ENCODE data around the gene KCNK1. TPM values are rescaled to one million over a fixed set of nuclear protein-coding genes. Genes with fewer than 3 reads are reported as not detected.

KCNK1 gene
- total RNA-seq = 1 to 10 TPM in 4 of 8 experiments, under 1 TPM in 3, not detected in 1; 0.22 to 4.4 (median 1.1) TPM

DNA sequence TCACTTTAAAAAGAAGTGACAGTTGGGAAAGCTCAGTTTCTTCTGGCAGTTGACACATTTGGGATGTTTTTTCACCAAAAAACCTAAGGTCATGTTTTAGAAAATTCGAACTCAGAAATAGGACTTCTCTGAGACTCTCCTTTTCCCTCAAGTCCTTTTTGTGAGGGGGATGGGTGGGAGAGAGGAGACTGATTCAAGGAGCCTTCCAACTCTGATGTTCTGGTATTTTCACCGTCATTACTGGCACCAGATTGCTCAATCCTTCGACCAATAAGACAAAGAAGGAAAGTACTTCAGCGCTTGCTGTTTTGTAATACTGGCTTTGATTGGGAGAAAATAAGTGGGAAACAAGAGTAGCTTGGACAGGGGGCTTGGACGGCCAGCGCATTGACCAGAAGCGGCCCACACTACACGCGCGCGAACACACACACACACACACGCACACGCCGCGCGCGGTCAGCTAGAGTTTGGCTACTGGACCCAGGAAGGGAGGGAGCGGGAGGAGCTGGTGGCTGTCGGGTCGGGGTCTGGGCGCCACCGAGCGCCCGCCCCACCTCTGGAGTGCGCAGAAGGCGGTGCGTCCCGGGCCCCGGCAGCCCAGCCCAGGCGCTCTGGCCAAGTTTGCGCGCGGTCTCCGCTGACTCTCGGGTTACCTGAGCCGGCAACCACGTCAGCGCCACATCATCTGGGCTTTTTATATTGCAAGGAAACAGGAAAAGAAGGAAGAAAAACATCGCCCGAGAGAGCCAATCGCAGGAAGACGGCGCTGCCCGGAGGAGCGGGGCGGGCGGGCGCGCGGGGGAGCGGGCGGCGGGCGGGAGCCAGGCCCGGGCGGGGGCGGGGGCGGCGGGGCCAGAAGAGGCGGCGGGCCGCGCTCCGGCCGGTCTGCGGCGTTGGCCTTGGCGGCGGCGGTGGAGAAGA lies at the start of gene KCNK1:
KCNK1 (plus strand) TSS at position 855 of the 921 bp plus-strand sequence; CDS start at position 921, 66 bp downstream.
- H3K4me1 ChIP-seq (replicated peaks in 1 of 2) = peaks cover 0 to 4% of the 10 kb centered on the region in 2 donors
- ATAC-seq (replicated peaks in 6 of 8) = peak; percentile 79 to 91 (median 89)
- no peak within 1 kb of the TSS for H3K27ac ChIP-seq
- WGBS, 10 experiments = 0 to 23% (median 3%) methylated on average over 1 to 13 of the region's 70 CpGs; no CpG with 5 or more reads in 1 of the 10 experiments
- H3K4me3 ChIP-seq = peak within 1 kb of the TSS; percentile 29 to 49 (median 34)
- in situ Hi-C loops (cut with MboI; ENCODE audit: low pct_unique_long_range_greater_than_20kb in 2 of 9, low sequenced_read_pairs in 9 of 9, unreplicated experiment in 9 of 9) = no loop called here

DNA sequence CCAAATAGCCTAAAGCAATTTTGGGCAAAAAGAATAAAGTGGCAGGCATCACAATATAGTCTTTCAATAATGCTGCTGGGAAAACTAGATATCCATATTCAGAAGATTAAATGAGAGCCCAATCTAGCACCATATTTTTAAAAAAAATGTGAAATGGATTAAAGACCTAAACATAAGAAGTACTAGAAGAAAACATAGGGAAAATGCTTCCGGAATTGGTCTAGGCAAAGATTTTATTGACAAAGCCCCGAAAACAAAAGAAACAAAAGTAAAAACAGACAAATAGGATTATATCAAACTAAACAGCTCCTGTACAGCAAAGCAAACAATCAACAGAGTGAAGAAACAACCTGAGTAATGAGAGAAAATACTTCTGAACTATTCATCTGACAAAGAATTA lies 48.6 kb upstream of the KCNK1 start:
- 2 to 90% (median 80%) methylated on average over 2 of the region's 2 CpGs; no CpG with 5 or more reads in 1 of the 10 experiments for WGBS, 10 experiments
- in situ Hi-C loops (cut with MboI; ENCODE audit: low pct_unique_long_range_greater_than_20kb in 2 of 9, low sequenced_read_pairs in 9 of 9, unreplicated experiment in 9 of 9) = no loop called here
- Histone ChIP-seq H3K4me1 (replicated peaks in 1 of 2) (peaks cover 0 to 5% of the 10 kb centered on the region in 2 donors), H3K27ac (no peak overlapping the region), H3K4me3 (no peak overlapping the region)
- ATAC-seq (replicated peaks in 6 of 8) = no peak

DNA sequence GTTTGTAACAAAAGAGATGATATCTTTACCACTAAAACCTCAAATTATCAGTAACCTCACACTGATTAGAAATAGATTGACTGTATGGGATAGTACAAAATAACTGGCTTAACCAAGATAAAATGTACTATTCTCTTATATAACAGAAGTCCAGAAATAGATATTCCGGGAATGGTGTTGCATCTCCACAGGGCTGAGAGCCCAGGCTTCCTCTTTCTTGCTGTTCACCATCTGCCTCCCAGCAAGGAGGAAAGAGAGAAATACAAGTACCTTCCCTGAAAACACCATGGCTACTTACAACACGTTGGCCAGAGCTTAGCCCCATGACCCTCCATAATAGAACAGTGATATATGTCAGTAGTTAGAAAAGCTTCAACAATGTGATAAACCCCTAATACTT lies 47.0 kb upstream of the KCNK1 start:
- Histone ChIP-seq H3K4me3 (no peak overlapping the region), H3K27ac (no peak overlapping the region), H3K4me1 (replicated peaks in 1 of 2) (peaks cover 0 to 5% of the 10 kb centered on the region in 2 donors)
- in situ Hi-C loops (cut with MboI; ENCODE audit: low pct_unique_long_range_greater_than_20kb in 2 of 9, low sequenced_read_pairs in 9 of 9, unreplicated experiment in 9 of 9) = no loop called here
- no peak for ATAC-seq (replicated peaks in 6 of 8)
- WGBS, 10 experiments = 40 to 100% (median 75%) methylated on average over 1 to 2 of the region's 2 CpGs; no CpG with 5 or more reads in 1 of the 10 experiments

- in situ Hi-C loops (cut with MboI; ENCODE audit: low pct_unique_long_range_greater_than_20kb in 2 of 9, low sequenced_read_pairs in 9 of 9, unreplicated experiment in 9 of 9) = no loop called here
- Histone ChIP-seq H3K4me1 (replicated peaks in 1 of 2) (peaks cover 0 to 5% of the 10 kb centered on the region in 2 donors), H3K27ac (no peak overlapping the region), H3K4me3 (no peak overlapping the region)
- no peak for ATAC-seq (replicated peaks in 6 of 8)
Measured at GRCh38 chr1:233569636-233570035, 44.3 kb upstream of the KCNK1 start.

DNA sequence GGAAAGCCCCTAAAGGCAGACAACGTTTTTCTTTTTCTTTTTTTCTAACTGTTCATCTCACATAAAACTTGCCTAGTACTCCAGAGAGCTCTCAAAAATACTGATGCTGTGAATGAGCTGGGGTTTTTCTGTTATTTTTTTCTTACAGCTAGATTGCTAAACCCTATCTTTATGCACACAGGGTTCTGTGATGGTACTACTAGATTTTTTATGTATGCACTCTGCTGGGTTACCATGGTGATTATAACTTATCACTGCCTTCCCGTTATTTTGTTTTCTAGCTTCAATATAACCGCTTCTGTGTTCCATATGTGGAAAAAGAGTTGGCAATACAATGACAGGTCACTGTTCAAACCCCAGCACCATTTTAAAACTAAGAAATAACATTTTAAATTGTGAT lies 43.7 kb upstream of the KCNK1 start:
- 0 to 73% (median 42%) methylated on average over 1 to 3 of the region's 3 CpGs; no CpG with 5 or more reads in 1 of the 10 experiments for WGBS, 10 experiments
- no peak for ATAC-seq (replicated peaks in 6 of 8)
- in situ Hi-C loops (cut with MboI; ENCODE audit: low pct_unique_long_range_greater_than_20kb in 2 of 9, low sequenced_read_pairs in 9 of 9, unreplicated experiment in 9 of 9) = no loop called here
- Histone ChIP-seq H3K27ac (no peak overlapping the region), H3K4me1 (replicated peaks in 1 of 2) (peaks cover 0 to 5% of the 10 kb centered on the region in 2 donors), H3K4me3 (no peak overlapping the region)

GRCh38 chr1:233570706-233571105 lies 43.2 kb upstream of the KCNK1 start:
- 0 to 100% (median 67%) methylated on average over 1 to 4 of the region's 4 CpGs; no CpG with 5 or more reads in 1 of the 10 experiments for WGBS, 10 experiments
- in situ Hi-C loops (cut with MboI; ENCODE audit: low pct_unique_long_range_greater_than_20kb in 2 of 9, low sequenced_read_pairs in 9 of 9, unreplicated experiment in 9 of 9) = no loop called here
- H3K27ac ChIP-seq = no peak overlapping the region
- no peak overlapping the region for H3K4me3 ChIP-seq
- no peak for ATAC-seq (replicated peaks in 6 of 8)
- H3K4me1 ChIP-seq (replicated peaks in 1 of 2) = peaks cover 0 to 5% of the 10 kb centered on the region in 2 donors

DNA sequence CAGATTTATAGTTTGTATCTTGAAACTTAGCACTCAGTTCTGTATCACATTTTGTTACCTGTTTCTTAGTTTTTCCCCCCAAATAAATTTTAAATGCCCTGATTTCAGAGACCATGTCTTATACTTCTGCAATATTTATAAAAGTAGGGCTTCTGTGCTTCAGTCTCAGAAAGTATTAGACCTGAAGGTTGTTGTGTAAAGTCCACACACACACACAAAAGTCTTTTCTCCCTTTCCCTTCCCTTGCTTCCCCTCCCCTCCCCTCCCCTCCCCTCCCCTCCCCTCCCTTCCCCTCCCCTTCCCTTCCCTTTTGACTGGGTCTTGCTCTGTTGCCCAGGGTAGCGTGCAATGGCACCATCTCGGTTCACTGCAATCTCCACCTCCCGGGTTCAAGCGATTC lies 41.0 kb upstream of the KCNK1 start:
- in situ Hi-C loops (cut with MboI; ENCODE audit: low pct_unique_long_range_greater_than_20kb in 2 of 9, low sequenced_read_pairs in 9 of 9, unreplicated experiment in 9 of 9) = no loop called here
- Histone ChIP-seq H3K4me1 (replicated peaks in 1 of 2) (peaks cover 0 to 5% of the 10 kb centered on the region in 2 donors), H3K4me3 (no peak overlapping the region), H3K27ac (no peak overlapping the region)
- no peak for ATAC-seq (replicated peaks in 6 of 8)
- 60 to 100% (median 90%) methylated on average over 1 to 4 of the region's 4 CpGs; no CpG with 5 or more reads in 7 of the 10 experiments for WGBS, 10 experiments

DNA sequence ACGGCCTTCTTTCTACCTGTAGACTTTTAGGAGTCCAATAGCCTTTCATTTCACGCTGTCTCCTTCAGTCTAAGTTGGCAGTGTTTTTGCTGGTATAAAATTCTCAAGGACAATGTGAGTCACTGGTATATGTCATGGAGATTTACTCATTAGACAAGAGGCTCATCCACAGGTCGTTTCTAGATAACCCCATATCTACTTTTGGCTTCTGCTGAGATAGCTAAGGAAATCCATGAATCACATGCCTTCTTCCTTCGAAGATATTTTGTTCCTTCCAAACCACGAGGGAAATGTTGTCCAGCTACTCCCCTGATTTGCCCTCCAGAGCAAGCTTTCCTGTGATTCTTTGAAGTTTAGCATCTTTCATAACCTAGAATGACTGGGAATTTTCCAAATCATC lies 38.5 kb upstream of the KCNK1 start:
- H3K4me1 ChIP-seq (replicated peaks in 1 of 2) = no peaks in the 10 kb centered on the region
- ATAC-seq (replicated peaks in 6 of 8) = no peak
- 23 to 90% (median 60%) methylated on average over 1 to 5 of the region's 5 CpGs for WGBS, 10 experiments
- in situ Hi-C loops (cut with MboI; ENCODE audit: low pct_unique_long_range_greater_than_20kb in 2 of 9, low sequenced_read_pairs in 9 of 9, unreplicated experiment in 9 of 9) = no loop called here
- H3K27ac ChIP-seq = no peak overlapping the region
- H3K4me3 ChIP-seq = no peak overlapping the region

DNA sequence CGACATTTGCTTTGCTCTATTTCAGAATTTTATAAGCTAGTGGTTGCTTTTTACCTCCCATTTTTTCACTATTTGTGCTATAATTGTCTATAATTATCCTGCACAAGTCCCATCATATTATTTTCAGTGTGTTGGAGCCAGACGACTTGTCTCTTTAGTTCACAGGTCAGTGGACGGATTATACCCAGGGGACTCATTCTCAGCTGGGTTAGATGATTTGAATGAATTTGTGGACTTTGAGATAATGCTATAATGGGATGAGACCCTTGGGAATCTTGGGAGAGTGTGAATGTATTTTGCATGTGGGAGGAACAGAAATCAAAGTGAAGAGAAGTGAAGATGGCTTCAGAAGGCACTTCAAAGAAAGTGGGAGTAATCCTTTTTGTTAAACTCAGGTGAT lies 31.5 kb upstream of the KCNK1 start:
- H3K27ac ChIP-seq = no peak overlapping the region
- in situ Hi-C loops (cut with MboI; ENCODE audit: low pct_unique_long_range_greater_than_20kb in 2 of 9, low sequenced_read_pairs in 9 of 9, unreplicated experiment in 9 of 9) = no loop called here
- WGBS, 10 experiments = 10 to 100% (median 55%) methylated on average over 1 to 3 of the region's 3 CpGs

DNA sequence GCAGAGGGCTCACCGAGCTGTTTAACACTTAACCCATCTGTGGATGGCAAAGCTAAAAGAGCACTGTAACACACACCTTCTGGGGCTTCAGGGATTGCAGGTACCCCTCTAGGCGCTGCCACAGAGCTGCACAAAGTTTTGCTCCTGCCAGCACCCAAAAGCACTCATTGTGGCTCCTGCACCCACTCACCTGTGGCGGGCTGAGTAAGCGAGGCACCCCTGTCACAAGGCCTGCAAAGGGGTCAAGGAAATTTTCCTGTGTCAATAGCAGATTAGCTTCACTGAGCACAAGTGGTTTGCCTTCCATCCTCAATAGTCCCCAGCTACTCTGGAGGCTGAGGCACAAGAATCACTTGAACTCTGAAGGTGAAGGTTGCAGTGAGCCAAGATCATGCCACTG lies 29.5 kb upstream of the KCNK1 start:
- H3K27ac ChIP-seq = no peak overlapping the region
- no peak overlapping the region for H3K4me3 ChIP-seq
- ATAC-seq (replicated peaks in 6 of 8) = no peak
- in situ Hi-C loops (cut with MboI; ENCODE audit: low pct_unique_long_range_greater_than_20kb in 2 of 9, low sequenced_read_pairs in 9 of 9, unreplicated experiment in 9 of 9) = no loop called here
- 0 to 90% (median 70%) methylated on average over 1 to 4 of the region's 4 CpGs; no CpG with 5 or more reads in 2 of the 10 experiments for WGBS, 10 experiments
- peaks cover 0 to 4% of the 10 kb centered on the region in 2 donors for H3K4me1 ChIP-seq (replicated peaks in 1 of 2)

More for the DNA sequence above, 31.5 kb upstream of the KCNK1 start:
- ATAC-seq (replicated peaks in 6 of 8) = peak in 5 of 8 experiments; percentile 24 to 99 (median 97)
- H3K4me1 ChIP-seq (replicated peaks in 1 of 2) = peaks cover 0 to 4% of the 10 kb centered on the region in 2 donors
- H3K4me3 ChIP-seq = no peak overlapping the region

- no peak overlapping the region for H3K27ac ChIP-seq
- H3K4me1 ChIP-seq (replicated peaks in 1 of 2) = peaks cover 0 to 4% of the 10 kb centered on the region in 2 donors
- ATAC-seq (replicated peaks in 6 of 8) = no peak
- no peak overlapping the region for H3K4me3 ChIP-seq
- in situ Hi-C loops (cut with MboI; ENCODE audit: low pct_unique_long_range_greater_than_20kb in 2 of 9, low sequenced_read_pairs in 9 of 9, unreplicated experiment in 9 of 9) = no loop called here
Measured at GRCh38 chr1:233584931-233585330, 29.0 kb upstream of the KCNK1 start.

DNA sequence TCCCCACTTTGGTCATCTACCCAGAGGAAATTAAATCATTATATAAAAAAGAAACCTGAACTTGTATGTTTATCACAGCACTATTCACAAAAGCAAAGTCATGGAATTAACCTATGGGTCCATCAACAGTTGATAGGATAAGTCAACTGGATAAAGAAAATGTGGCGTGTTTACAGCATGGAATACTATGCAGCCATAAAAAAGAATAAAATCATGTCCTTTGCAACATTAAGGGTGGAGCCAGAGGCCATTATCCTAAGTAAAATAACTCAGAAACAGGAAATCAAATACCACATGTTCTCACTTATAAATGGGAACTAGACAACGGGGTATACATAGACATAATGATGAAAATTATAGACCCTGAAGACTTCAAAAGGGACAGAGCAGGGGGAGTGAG lies 27.6 kb upstream of the KCNK1 start:
- whole genome bisulfite sequencing, 10 experiments = 0 to 100% (median 84%) methylated on average over 2 of the region's 2 CpGs
- ATAC-seq (replicated peaks in 6 of 8) = no peak
- in situ Hi-C loops (cut with MboI; ENCODE audit: low pct_unique_long_range_greater_than_20kb in 2 of 9, low sequenced_read_pairs in 9 of 9, unreplicated experiment in 9 of 9) = no loop called here

DNA sequence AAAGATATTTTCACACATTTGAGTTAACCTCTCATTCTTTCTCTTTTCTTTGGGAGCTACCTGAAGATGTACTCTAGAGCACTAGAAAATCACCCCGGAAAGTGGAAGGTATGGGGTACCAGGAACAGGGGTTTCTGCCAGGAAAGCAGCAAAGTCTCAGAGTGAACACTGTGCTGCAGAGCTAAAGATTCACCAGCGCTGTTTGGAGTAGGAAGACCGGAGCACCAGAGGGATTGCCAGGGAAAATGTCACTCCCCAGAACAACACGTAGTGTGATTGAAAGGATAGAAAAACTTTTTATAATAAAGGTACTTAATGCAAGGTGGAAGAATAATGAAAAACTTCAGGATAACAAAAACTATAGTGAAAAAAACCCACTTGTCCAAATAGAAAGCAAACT lies 26.7 kb upstream of the KCNK1 start:
- in situ Hi-C loops (cut with MboI; ENCODE audit: low pct_unique_long_range_greater_than_20kb in 2 of 9, low sequenced_read_pairs in 9 of 9, unreplicated experiment in 9 of 9) = no loop called here
- Histone ChIP-seq H3K4me1 (replicated peaks in 1 of 2) (peaks cover 0 to 4% of the 10 kb centered on the region in 2 donors), H3K4me3 (no peak overlapping the region), H3K27ac (no peak overlapping the region)
- 31 to 89% (median 78%) methylated on average over 3 to 4 of the region's 4 CpGs; no CpG with 5 or more reads in 1 of the 10 experiments for WGBS, 10 experiments
- ATAC-seq (replicated peaks in 6 of 8) = no peak

More for the DNA sequence above, 27.6 kb upstream of the KCNK1 start:
- H3K4me1 ChIP-seq (replicated peaks in 1 of 2) = peaks cover 0 to 4% of the 10 kb centered on the region in 2 donors
- H3K4me3 ChIP-seq = no peak overlapping the region
- H3K27ac ChIP-seq = no peak overlapping the region

Measured in motor neuron (in vitro differentiated cells).